ENCODE measurements around the gene TRIM41.
"Not testable (repeated sequence)": the region's sequence is repeated elsewhere in the genome, so short reads cannot be mapped to it uniquely, and the experiment has no call there.

TRIM41 gene

GRCh38 chr5:181223058-181223728 lies at the start of gene TRIM41:
Gene TRIM41 (plus strand): TSS chr5:181223281. CDS start chr5:181224000, 719 bp downstream.
- DNase-seq (ENCODE audit: low read depth in 2 of 2): peak; percentile 94 to 96

- peak in 1 of 2 donors; percentile 20 for DNase-seq (ENCODE audit: low read depth in 2 of 2)
These were observed 49.4 kb upstream of the TRIM41 start for GRCh38 chr5:181173420-181174342.

- no peak for DNase-seq (ENCODE audit: low read depth in 2 of 2)
These were observed 46.7 kb upstream of the TRIM41 start for GRCh38 chr5:181176254-181176952.

- not testable (repeated sequence) for DNase-seq (ENCODE audit: low read depth in 2 of 2)
These were observed 45.5 kb upstream of the TRIM41 start for GRCh38 chr5:181177559-181177958.

GRCh38 chr5:181181650-181182565 lies 41.2 kb upstream of the TRIM41 start:
- no peak for DNase-seq (ENCODE audit: low read depth in 2 of 2)

GRCh38 chr5:181182651-181183050 lies 40.4 kb upstream of the TRIM41 start:
- DNase-seq (ENCODE audit: low read depth in 2 of 2): no peak

GRCh38 chr5:181184845-181185216 lies 38.2 kb upstream of the TRIM41 start:
- no peak for DNase-seq (ENCODE audit: low read depth in 2 of 2)

- DNase-seq (ENCODE audit: low read depth in 2 of 2): no peak
These were observed 37.5 kb upstream of the TRIM41 start for GRCh38 chr5:181185560-181185959.

- DNase-seq (ENCODE audit: low read depth in 2 of 2): no peak
These were observed 37.1 kb upstream of the TRIM41 start for GRCh38 chr5:181186022-181186421.

- no peak for DNase-seq (ENCODE audit: low read depth in 2 of 2)
These were observed 36.0 kb upstream of the TRIM41 start for GRCh38 chr5:181186986-181187499.

GRCh38 chr5:181187500-181188213 lies 35.4 kb upstream of the TRIM41 start:
- DNase-seq (ENCODE audit: low read depth in 2 of 2): no peak

- DNase-seq (ENCODE audit: low read depth in 2 of 2): peak; percentile 61 to 64
These were observed 34.2 kb upstream of the TRIM41 start for GRCh38 chr5:181188700-181189362.

- DNase-seq (ENCODE audit: low read depth in 2 of 2): no peak
These were observed 33.6 kb upstream of the TRIM41 start for GRCh38 chr5:181189363-181189961.

- no peak for DNase-seq (ENCODE audit: low read depth in 2 of 2)
These were observed 32.9 kb upstream of the TRIM41 start for GRCh38 chr5:181189962-181190710.

- no peak for DNase-seq (ENCODE audit: low read depth in 2 of 2)
These were observed 32.2 kb upstream of the TRIM41 start for GRCh38 chr5:181190711-181191525.

GRCh38 chr5:181191526-181192336 lies 31.4 kb upstream of the TRIM41 start:
- DNase-seq (ENCODE audit: low read depth in 2 of 2): peak; percentile 87 to 88
